VCaP (cell line): Measurements from ENCODE around the gene ADCY7.

Source experiments
- H3K27ac ChIP-seq: fragments of 450-650 bp; 2 replicates; pipeline ENCODE4 v1.5.1; 2017
- TF ChIP-seq, protein P1 (sequence below): fragments of 450-650 bp; conservative IDR thresholded peaks from 2 replicates; pipeline ENCODE4 v1.5.1; 2017; ENCODE audit warnings: mild to moderate bottlenecking, moderate library complexity

Gene ADCY7

DNA sequence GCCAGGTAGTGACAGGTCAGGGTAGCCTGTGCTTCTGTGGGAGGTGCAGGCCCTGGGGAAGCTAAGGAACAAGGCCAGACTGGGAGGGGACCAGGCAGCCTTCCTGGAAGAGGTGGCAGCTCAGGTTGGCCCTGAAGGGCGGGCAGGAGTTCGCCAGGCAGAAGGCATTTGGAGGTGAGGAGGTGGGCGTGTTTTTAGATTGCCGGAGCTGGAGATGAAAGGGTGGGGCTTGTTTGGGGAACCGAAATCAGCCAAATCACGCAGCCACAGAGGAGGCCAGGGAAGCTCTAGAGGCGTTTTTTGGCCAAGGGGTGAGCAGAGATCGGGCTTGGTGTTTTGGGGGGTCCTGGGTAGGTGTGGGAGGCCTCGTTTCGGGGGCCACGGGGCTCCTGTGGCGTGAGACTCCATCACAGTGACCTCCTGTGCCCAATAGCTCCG, 7.6 kb downstream of the ADCY7 start:
- no peak overlapping the region for H3K27ac ChIP-seq
- TF ChIP-seq, protein P1, sequence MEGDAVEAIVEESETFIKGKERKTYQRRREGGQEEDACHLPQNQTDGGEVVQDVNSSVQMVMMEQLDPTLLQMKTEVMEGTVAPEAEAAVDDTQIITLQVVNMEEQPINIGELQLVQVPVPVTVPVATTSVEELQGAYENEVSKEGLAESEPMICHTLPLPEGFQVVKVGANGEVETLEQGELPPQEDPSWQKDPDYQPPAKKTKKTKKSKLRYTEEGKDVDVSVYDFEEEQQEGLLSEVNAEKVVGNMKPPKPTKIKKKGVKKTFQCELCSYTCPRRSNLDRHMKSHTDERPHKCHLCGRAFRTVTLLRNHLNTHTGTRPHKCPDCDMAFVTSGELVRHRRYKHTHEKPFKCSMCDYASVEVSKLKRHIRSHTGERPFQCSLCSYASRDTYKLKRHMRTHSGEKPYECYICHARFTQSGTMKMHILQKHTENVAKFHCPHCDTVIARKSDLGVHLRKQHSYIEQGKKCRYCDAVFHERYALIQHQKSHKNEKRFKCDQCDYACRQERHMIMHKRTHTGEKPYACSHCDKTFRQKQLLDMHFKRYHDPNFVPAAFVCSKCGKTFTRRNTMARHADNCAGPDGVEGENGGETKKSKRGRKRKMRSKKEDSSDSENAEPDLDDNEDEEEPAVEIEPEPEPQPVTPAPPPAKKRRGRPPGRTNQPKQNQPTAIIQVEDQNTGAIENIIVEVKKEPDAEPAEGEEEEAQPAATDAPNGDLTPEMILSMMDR: no peak

DNA sequence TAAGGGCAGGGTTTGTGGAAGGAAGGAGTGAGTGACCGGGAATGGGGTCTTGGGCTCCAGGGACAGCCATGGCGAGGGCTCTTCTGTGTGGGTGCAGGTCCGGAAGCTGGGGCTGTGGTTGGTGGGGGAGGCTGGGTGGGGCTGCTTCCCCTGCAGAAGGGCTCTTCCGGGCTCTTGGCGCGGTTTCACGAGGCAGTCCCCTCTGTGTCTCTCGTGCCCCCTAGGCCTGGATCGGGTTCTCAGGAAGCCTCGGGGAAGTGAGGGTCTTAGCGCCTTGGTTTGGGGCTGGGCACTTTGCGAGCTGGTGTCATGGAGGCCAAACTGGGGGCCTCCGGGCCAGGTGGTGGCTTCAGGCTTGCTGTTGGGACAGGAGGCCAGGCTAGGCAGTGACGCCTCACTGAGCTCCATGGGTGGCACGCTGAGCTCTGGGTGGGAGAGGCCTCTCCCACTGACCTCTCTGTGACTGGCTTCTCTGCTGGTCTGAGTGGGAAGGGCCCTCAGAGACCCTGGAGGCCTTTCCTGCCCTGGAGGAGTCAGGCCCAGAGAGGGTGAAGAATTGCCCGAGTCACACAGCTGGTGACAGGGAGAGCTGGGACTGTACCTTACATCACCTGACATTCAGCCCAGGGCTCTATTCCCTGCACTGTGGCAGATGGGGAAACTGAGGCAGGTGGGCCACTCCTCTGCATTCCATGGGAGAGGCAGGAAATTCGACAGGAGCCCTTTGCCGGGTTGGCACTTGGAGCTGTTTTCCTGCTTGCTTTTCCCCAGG, 8.2 kb downstream of the ADCY7 start:
- TF ChIP-seq, protein P1: no peak
- H3K27ac ChIP-seq: no peak overlapping the region

DNA sequence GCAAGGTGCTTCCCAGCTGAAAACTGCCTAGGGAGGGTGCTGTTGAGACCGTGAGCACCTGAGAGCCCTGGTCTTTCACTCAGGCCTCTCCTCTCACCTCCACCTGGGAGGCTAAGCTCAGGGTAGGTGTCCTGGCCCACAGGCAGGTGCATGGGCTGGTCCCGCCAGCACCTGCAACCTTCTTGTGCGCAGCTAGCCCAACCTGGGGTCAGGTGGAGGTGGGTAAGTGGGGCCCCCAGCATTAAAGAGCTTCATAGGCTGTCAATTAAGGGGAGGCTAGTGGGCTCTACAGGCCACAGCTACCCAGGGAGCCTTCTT, 8.7 kb downstream of the ADCY7 start:
- no peak overlapping the region for H3K27ac ChIP-seq
- TF ChIP-seq, protein P1: no peak

DNA sequence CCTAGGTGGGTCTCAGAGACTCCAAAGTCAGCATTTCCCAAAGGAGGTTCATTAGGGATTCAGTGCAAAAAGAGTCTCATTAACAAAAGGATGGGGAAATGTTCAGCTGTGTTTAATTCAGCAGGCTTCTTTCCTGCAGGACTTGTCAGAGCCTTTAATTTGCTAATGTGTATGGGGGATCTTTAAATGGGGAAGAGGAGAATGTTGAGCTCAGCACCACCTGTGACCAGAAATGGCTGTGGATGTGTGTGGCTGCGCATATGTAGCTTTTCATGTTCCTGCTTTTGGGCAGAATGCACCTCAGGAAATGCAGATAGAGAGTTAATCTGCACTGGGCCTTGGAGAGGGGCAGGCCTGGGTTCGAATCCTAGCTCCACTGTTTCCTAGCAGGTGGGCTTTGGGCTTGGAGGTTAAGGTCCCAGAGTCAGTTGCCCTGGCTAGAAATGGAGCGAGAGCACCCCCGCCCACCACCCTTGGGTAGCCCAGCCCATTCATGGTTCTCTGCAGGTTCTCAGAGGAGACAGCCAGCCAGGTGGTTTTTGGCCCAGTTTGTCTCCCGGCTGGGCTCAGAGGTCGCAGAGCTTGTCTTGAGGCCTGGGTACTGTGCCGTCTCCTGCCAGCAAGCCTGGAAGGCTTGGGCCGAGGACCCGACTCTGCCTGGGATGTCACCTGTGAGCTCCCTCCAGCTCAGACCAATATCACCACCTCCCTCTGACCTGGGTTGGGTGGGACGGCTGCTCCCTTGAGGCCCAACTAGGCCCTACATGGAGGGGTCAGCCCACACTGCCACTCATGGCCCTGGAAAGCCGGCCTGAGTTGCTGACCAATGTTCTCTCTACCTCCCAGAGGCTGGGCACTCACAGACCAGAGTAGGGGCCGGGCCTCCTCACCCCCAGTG, 9.3 kb downstream of the ADCY7 start:
- no peak overlapping the region for H3K27ac ChIP-seq
- TF ChIP-seq, protein P1: no peak

DNA sequence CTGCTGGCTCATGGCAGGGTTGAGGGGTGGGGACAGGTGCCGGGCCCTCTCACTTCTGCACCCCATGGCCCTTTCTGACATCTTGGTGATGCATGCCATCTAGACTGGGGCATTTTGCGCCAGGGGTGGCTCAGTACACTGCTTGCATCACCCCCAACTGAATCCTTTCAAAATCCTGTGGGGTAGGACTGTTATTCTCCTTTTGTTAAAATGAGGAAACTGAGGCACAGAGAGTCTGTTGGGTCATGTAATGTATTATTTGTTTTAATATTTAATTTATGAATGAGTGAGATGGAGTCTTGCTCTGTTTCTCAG, 9.9 kb downstream of the ADCY7 start:
- no peak overlapping the region for H3K27ac ChIP-seq
- TF ChIP-seq, protein P1: no peak

DNA sequence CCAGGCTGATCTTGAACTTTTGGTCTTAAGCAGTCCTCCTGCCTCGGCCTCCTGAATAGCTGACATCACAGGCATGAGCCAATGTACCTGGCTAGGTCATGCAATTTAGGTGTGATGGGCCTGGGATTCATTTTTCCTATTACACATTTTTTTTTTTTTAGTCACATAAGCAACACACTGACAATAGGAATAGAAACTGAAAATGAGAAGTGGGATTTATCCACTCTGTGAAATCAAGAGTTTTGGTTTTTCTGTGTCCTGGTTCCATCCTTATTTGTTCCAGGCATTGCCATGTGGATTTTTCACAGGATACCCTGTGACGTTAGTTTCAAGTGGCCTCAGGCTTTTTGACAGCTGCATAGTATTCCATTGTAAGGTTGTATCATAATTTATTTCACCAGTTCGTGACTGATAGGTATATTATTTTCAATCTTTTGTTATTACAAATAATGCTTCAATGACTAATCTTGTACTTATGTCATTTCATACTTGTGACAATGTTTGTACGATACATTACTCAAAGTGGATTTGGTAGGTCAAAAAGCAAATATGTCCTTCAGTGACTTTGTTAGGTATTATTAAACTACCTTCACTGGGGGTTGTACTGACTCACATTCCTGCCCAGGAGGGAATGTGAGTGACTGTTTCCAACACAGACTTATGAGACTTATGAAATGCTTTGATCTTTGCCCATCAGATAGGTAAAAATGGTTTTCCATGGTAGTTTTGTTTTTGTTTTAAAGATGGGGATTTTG, 10.6 kb downstream of the ADCY7 start:
- TF ChIP-seq, protein P1: no peak
- no peak overlapping the region for H3K27ac ChIP-seq

DNA sequence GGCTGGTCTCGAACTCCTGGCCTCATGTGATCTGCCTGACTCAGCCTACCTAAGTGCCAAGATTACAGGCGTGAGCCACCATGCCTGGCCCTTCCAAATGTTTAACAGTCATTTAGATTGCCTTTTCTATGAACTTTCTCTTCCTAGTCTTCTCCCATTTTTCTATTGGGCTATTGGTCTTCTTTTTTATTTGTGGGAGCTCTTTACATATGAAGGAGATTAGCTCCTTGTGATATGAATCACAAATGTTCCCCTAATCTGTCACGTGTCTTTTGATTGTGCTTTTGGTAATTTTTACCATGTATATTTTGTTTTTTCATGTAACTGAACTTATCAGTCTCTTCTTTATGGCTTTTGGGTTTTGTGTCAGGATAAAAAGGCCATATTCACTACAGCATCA, 11.9 kb downstream of the ADCY7 start:
- TF ChIP-seq, protein P1: no peak
- no peak overlapping the region for H3K27ac ChIP-seq
